ENCODE measurements around the gene TMEM223.
"Not testable (repeated sequence)": the region's sequence is repeated elsewhere in the genome, so short reads cannot be mapped to it uniquely, and the experiment has no call there.

Gene TMEM223

GRCh38 chr11:62791501-62792201 is at the start of gene TMEM223:
Gene TMEM223 (minus strand): TSS chr11:62792006. CDS start chr11:62791994, 12 bp downstream.
- DNase-seq (ENCODE audit: low read depth): no peak

GRCh38 chr11:62840721-62841360 is 49.0 kb upstream of the TMEM223 start:
- DNase-seq (ENCODE audit: low read depth): not testable (repeated sequence)

- DNase-seq (ENCODE audit: low read depth): peak; percentile 83
Observed at GRCh38 chr11:62839050-62839945, 47.5 kb upstream of the TMEM223 start, which contains the start of gene WDR74. Gene WDR74 (minus strand): TSS chr11:62839590. CDS start chr11:62839570, 20 bp downstream.

- no peak for DNase-seq (ENCODE audit: low read depth)
Observed at GRCh38 chr11:62835336-62835735, 43.5 kb upstream of the TMEM223 start.

- DNase-seq (ENCODE audit: low read depth): no peak
Observed at GRCh38 chr11:62832336-62833234, 40.8 kb upstream of the TMEM223 start, which contains the start of gene TEX54. Gene TEX54 (minus strand): TSS chr11:62832841.

- peak; percentile 97 for DNase-seq (ENCODE audit: low read depth)
Observed at GRCh38 chr11:62831520-62832335, 39.9 kb upstream of the TMEM223 start, which contains the start of gene STX5. Gene STX5 (minus strand): TSS chr11:62832051. CDS start chr11:62831243, 808 bp downstream.

GRCh38 chr11:62830904-62831519 is 39.2 kb upstream of the TMEM223 start:
- no peak for DNase-seq (ENCODE audit: low read depth)

GRCh38 chr11:62828130-62828529 is 36.3 kb upstream of the TMEM223 start:
- DNase-seq (ENCODE audit: low read depth): not testable (repeated sequence)

- no peak for DNase-seq (ENCODE audit: low read depth)
Observed at GRCh38 chr11:62823677-62824076, 31.9 kb upstream of the TMEM223 start.

- DNase-seq (ENCODE audit: low read depth): no peak
Observed at GRCh38 chr11:62817129-62817528, 25.3 kb upstream of the TMEM223 start.

- no peak for DNase-seq (ENCODE audit: low read depth)
Observed at GRCh38 chr11:62816557-62816956, 24.8 kb upstream of the TMEM223 start.

GRCh38 chr11:62811659-62812058 is 19.9 kb upstream of the TMEM223 start:
- DNase-seq (ENCODE audit: low read depth): no peak

- DNase-seq (ENCODE audit: low read depth): no peak
Observed at GRCh38 chr11:62810748-62811147, 18.9 kb upstream of the TMEM223 start.

GRCh38 chr11:62806611-62807121 is 14.9 kb upstream of the TMEM223 start:
- no peak for DNase-seq (ENCODE audit: low read depth)

GRCh38 chr11:62805961-62806441 is 14.2 kb upstream of the TMEM223 start:
- DNase-seq (ENCODE audit: low read depth): no peak

- peak; percentile 93 for DNase-seq (ENCODE audit: low read depth)
Observed at GRCh38 chr11:62805076-62805892, 13.5 kb upstream of the TMEM223 start, which contains the start of gene NXF1. Gene NXF1 (minus strand): TSS chr11:62805440. CDS start chr11:62805356, 84 bp downstream.

GRCh38 chr11:62804310-62805075 is 12.7 kb upstream of the TMEM223 start:
- DNase-seq (ENCODE audit: low read depth): no peak

GRCh38 chr11:62801071-62801470 is 9.3 kb upstream of the TMEM223 start:
- DNase-seq (ENCODE audit: low read depth): no peak
